Body of pancreas (tissue), 4 donors: ENCODE measurements around the gene APBA1. TPM values are rescaled to one million over a fixed set of nuclear protein-coding genes. Genes with fewer than 3 reads are reported as not detected.

ENCODE experiments used
- ATAC-seq: fragments of 150-250 bp; one replicate; pipeline ENCODE4 v1.9.1; 2016
- DNase-seq, 4 donors: peaks; one replicate each; pipeline ENCODE4 v3.0.0-alpha.2; 2019
- H3K27ac ChIP-seq, 4 donors: fragments of 200-600 bp; sonication (generic); 1 replicate in 3 of 4; 2 replicates in 1 of 4; pipeline versions ENCODE4 v1.5.1 to v1.6.1; 2016 to 2019; ENCODE audit warnings: mild to moderate bottlenecking in 1 of 4, mixed read lengths in 1 of 4, moderate library complexity in 1 of 4
- H3K27me3 ChIP-seq, 2 donors: fragments of 200-600 bp; sonication (generic); one replicate each; pipeline ENCODE4 v1.6.0; 2016; ENCODE audit warnings: mild to moderate bottlenecking in 1 of 2
- H3K36me3 ChIP-seq, 2 donors: fragments of 200-600 bp; sonication (generic); replicated peaks in 1 of 2; 2 replicates each; pipeline ENCODE4 v1.5.1; 2016; ENCODE audit warnings: low read depth in 2 of 2; ENCODE audit not compliant: insufficient read depth in 1 of 2
- H3K4me1 ChIP-seq: fragments of 200-600 bp; sonication (generic); one replicate; pipeline ENCODE4 v1.6.0; 2016
- H3K4me3 ChIP-seq, 2 donors: fragments of 200-600 bp; sonication (generic); 1 replicate in 1 of 2; 2 replicates in 1 of 2; pipeline ENCODE4 v1.5.1; 2016 to 2019
- H3K9me3 ChIP-seq, 3 donors: fragments of 200-600 bp; sonication (generic); 1 replicate in 2 of 3; 2 replicates in 1 of 3; pipeline ENCODE4 v1.5.1; 2016
- POLR2A ChIP-seq, 3 donors: fragments of 450-650 bp; IDR thresholded peaks; one replicate each; pipeline ENCODE4 v1.6.1; 2016; ENCODE audit warnings: antibody characterized with exemption in 3 of 3, mild to moderate bottlenecking in 2 of 3
- WGBS, 2 donors: methylation state at CpG; one replicate each; pipeline ENCODE4 v1.1.5; 2017; 5-methylcytosine and 5-hydroxymethylcytosine counted together
- intact Hi-C: fragments of 100-400 bp; cut with DNase I; formaldehyde crosslinking; loops from one replicate; pipeline ENCODE4 v1.15.1; 2023
- total RNA-seq, 2 donors: library from RNA; depleted of rRNA; stranded (reverse); fragments of >200 nt; gene quantifications; one replicate each; pipeline ENCODE4 v1.1.0, GENCODE V29; 2016
- TF ChIP-seq, protein P1 (sequence below), 7 experiments: fragments of 450-650 bp in 4 of 7; fragments of 200-600 bp in 3 of 7; sonication (generic) in 3 of 7; IDR thresholded peaks; one replicate each; pipeline ENCODE4 v1.5.1; 2016 to 2019; ENCODE audit warnings: antibody characterized with exemption in 7 of 7

APBA1 gene
- total RNA-seq, 2 donors from 2014 or later = 3.3 to 3.6 TPM

DNA sequence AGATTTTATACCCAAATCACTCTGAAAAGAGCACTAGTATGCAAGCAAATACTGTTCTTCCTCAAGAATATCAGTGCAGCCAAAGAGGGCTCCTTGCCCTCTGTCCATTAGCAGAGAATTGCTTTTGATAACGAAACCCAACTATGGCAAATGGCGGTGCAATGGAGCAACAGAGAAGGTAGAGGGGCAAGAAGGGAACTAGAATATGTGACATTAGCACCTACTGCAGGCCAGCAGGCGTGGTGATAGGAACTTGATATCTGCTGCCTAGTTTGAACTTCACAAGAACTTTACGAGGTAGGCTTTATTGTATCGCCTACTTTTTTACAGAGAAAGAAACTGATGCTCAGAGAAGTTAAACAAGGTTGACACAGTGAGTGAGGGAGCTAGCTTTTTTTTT, 66.1 kb downstream of the APBA1 start:
- Histone ChIP-seq H3K4me3 (no peak overlapping the region), H3K27ac (no peak overlapping the region), H3K27me3 (no peaks in the 10 kb centered on the region), H3K36me3 (no peaks in the 10 kb centered on the region), H3K9me3 (no peaks in the 10 kb centered on the region), H3K4me1 (peaks cover 14% of the 10 kb centered on the region)
- intact Hi-C loops = no loop called here
- 95 to 98% methylated on average over 5 of the region's 5 CpGs for WGBS, 2 donors
- ATAC-seq = no peak
- TF ChIP-seq, protein P1, sequence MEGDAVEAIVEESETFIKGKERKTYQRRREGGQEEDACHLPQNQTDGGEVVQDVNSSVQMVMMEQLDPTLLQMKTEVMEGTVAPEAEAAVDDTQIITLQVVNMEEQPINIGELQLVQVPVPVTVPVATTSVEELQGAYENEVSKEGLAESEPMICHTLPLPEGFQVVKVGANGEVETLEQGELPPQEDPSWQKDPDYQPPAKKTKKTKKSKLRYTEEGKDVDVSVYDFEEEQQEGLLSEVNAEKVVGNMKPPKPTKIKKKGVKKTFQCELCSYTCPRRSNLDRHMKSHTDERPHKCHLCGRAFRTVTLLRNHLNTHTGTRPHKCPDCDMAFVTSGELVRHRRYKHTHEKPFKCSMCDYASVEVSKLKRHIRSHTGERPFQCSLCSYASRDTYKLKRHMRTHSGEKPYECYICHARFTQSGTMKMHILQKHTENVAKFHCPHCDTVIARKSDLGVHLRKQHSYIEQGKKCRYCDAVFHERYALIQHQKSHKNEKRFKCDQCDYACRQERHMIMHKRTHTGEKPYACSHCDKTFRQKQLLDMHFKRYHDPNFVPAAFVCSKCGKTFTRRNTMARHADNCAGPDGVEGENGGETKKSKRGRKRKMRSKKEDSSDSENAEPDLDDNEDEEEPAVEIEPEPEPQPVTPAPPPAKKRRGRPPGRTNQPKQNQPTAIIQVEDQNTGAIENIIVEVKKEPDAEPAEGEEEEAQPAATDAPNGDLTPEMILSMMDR (IDR thresholded peaks at IDR 0.05) = no peak
- TF ChIP-seq POLR2A (IDR thresholded peaks at IDR 0.05) = no peak
- no peak for DNase-seq

DNA sequence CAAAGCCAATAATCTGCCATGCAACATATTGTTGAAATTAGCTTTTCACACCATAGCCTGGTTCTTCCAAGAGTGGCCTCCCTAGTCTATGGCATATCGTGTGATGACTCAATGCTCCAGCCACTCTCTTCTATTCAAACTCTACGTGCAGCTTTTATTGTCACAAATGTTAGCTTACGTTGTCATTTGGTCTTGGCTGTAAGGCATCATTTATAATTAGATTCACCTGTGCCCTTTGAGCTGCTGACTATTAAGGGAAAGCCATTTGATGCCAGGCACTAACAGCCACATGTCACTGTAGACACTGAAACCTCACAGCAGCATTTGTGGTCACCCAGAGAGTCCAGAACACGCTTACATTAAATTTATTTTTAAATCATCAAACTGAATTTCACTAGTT, 66.8 kb downstream of the APBA1 start:
- Histone ChIP-seq H3K4me1 (peaks cover 14% of the 10 kb centered on the region), H3K27me3 (no peaks in the 10 kb centered on the region), H3K9me3 (no peaks in the 10 kb centered on the region), H3K4me3 (no peak overlapping the region), H3K36me3 (no peaks in the 10 kb centered on the region), H3K27ac (no peak overlapping the region)
- TF ChIP-seq, protein P1 (IDR thresholded peaks at IDR 0.05) = no peak
- no peak for TF ChIP-seq POLR2A (IDR thresholded peaks at IDR 0.05)
- DNase-seq (no peak), ATAC-seq (no peak)
- WGBS, 2 donors = 63 to 70% methylated on average over 4 of the region's 4 CpGs
- intact Hi-C loops = no loop called here

DNA sequence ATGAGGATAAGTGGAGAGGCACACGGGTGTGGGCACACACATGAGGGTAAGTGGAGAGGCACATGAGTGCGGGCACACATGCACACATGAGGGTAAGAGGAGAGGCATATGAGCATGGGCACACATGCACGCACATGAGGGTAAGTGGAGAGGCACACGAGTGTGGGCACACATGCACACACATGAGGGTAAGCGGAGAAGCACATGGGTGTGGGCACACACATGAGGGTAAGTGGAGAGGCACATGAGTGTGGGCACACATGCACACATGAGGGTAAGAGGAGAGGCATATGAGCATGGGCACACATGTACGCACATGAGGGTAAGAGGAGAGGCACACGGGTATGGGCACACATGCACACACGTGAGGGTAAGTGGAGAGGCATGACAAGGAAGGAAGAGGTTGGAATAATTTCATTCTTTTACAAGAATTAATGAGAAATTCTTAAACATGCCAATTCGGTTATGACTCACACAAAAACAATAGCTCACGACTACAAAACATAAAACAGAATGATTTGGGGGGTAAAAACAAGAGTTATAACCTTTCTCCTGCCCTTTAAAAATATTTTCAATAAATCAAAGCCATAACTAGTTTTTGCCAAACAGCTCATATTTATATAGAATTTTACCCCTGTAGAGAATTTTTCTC, 67.5 kb downstream of the APBA1 start:
- DNase-seq = no peak
- no peak for TF ChIP-seq POLR2A (IDR thresholded peaks at IDR 0.05)
- TF ChIP-seq, protein P1 (IDR thresholded peaks at IDR 0.05) = no peak
- no peak overlapping the region for H3K4me3 ChIP-seq
- intact Hi-C loops = no loop called here
- no peaks in the 10 kb centered on the region for H3K9me3 ChIP-seq
- WGBS, 2 donors = 87% methylated on average over 10 of the region's 10 CpGs
- H3K36me3 ChIP-seq = no peaks in the 10 kb centered on the region
- no peak overlapping the region for H3K27ac ChIP-seq
- ATAC-seq = no peak
- H3K4me1 ChIP-seq = peaks cover 14% of the 10 kb centered on the region
- H3K27me3 ChIP-seq = no peaks in the 10 kb centered on the region

DNA sequence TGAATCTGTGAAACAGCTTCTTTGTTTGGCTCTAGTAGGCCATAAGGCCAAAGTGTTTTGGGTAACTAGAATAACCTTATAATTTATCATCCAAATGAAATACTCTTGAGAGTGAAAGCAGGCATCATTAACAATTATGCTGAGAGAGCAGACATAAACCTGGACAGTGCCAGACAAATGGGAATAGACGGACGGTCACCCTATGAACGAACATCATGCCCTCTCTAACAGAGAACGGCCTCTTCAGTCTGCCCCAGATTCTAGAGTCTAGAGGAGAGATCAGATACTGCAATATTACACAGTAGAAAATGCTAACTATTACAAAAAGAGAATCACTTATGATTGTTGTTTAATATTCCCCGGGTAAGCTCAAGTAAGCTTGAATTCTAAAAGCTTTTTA, 68.5 kb downstream of the APBA1 start:
- no peaks in the 10 kb centered on the region for H3K36me3 ChIP-seq
- no peak overlapping the region for H3K4me3 ChIP-seq
- H3K9me3 ChIP-seq = no peaks in the 10 kb centered on the region
- no peak for TF ChIP-seq POLR2A (IDR thresholded peaks at IDR 0.05)
- TF ChIP-seq, protein P1 (IDR thresholded peaks at IDR 0.05) = no peak
- 85 to 88% methylated on average over 5 of the region's 5 CpGs for WGBS, 2 donors
- H3K4me1 ChIP-seq = peaks cover 14% of the 10 kb centered on the region
- DNase-seq = no peak
- no peaks in the 10 kb centered on the region for H3K27me3 ChIP-seq
- ATAC-seq = no peak
- intact Hi-C loops = no loop called here
- no peak overlapping the region for H3K27ac ChIP-seq

DNA sequence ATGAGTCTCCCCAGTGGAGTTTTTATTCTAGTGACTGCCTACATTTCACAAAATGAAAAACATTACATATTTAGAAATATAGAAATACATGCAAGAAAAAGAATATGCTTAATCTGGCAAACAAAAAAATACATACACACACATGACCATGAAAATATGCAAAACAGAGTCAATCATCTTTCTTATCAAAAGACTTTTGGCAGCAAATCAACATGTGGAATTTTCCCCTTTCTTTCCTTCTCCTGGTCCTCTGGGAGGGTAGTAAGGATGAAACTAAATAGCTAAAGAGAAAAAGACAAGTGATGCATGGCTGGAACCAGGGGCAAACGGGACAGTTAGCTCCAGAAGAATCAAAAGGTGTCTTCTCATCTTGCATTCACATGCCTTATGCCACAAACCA, 69.4 kb downstream of the APBA1 start:
- TF ChIP-seq, protein P1 (IDR thresholded peaks at IDR 0.05) = no peak
- no peak for TF ChIP-seq POLR2A (IDR thresholded peaks at IDR 0.05)
- H3K4me3 ChIP-seq = no peak overlapping the region
- 38 to 59% methylated on average over 1 of the region's 1 CpG for WGBS, 2 donors
- ATAC-seq = no peak
- H3K4me1 ChIP-seq = peaks cover 14% of the 10 kb centered on the region
- H3K27ac ChIP-seq = peak overlapping the region in 2 of 4 donors; percentile 2 to 28
- H3K9me3 ChIP-seq = no peaks in the 10 kb centered on the region
- no peaks in the 10 kb centered on the region for H3K36me3 ChIP-seq
- intact Hi-C loops = no loop called here
- H3K27me3 ChIP-seq = no peaks in the 10 kb centered on the region
- no peak for DNase-seq
